Mesothelial cell of epicardium (in vitro differentiated cells): ENCODE data around the gene SEMA5B. TPM values are rescaled to one million over a fixed set of nuclear protein-coding genes. Genes with fewer than 3 reads are reported as not detected.

Source experiments
- DNase-seq, 2 experiments: peaks; one replicate each; pipeline ENCODE4 v3.0.0; 2021; ENCODE audit warnings: low spot score in 2 of 2; ENCODE audit not compliant: unreplicated experiment in 2 of 2
- H3K27ac Mint-ChIP-seq: 2 replicates; pipeline ENCODE4 v1.8.0; 2021; ENCODE audit warnings: mixed read lengths
- H3K27me3 Mint-ChIP-seq: 2 replicates; pipeline ENCODE4 v1.8.0; 2021; ENCODE audit warnings: low read depth, mixed read lengths
- H3K36me3 Mint-ChIP-seq: 2 replicates; pipeline ENCODE4 v1.8.0; 2021; ENCODE audit warnings: mixed read lengths
- H3K4me1 Mint-ChIP-seq: 2 replicates; pipeline ENCODE4 v1.8.0; 2021; ENCODE audit warnings: mixed read lengths
- H3K4me3 Mint-ChIP-seq: 2 replicates; pipeline ENCODE4 v1.8.0; 2021; ENCODE audit warnings: mild to moderate bottlenecking, moderate library complexity, mixed read lengths
- H3K9me3 Mint-ChIP-seq: 2 replicates; pipeline ENCODE4 v1.8.0; 2021; ENCODE audit warnings: mixed read lengths
- CTCF ChIP-seq: fragments of 200-600 bp; sonication (generic); IDR thresholded peaks from one replicate; pipeline ENCODE4 v1.5.0; 2021; ENCODE audit warnings: antibody characterized with exemption; ENCODE audit not compliant: unreplicated experiment
- total RNA-seq: library from RNA; stranded (reverse); gene quantifications from 3 replicates; pipeline ENCODE4 v1.2.1, GENCODE V29; 2021

Gene SEMA5B
- total RNA-seq, 1 donor from 2014 or later = 0.27 TPM

DNA sequence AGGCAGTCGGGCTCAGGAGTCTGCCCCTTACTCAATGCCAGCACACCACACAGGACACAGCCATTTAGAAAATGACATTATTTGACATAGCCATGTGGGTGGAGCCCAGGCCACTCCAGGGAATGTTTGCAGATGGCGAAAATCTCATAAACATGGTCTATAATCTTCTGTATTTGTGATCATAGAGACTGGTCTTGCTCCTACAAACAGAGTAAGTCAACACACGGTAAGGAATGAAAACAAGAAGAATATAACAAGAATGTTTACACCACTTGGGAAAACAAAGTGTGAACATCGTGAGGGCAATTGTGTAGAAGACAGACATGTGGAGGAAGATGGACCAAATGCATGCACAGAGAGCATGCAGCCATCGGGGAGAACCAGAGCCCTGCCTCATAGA, 68.2 kb downstream of the SEMA5B start:
- peaks cover 24% of the 10 kb centered on the region for H3K27me3 Mint-ChIP-seq
- DNase-seq = no peak
- no peaks in the 10 kb centered on the region for H3K36me3 Mint-ChIP-seq
- TF ChIP-seq CTCF = no peak
- no peak overlapping the region for H3K4me3 Mint-ChIP-seq
- H3K27ac Mint-ChIP-seq = no peak overlapping the region
- H3K9me3 Mint-ChIP-seq = no peaks in the 10 kb centered on the region
- H3K4me1 Mint-ChIP-seq = peaks cover 20% of the 10 kb centered on the region

DNA sequence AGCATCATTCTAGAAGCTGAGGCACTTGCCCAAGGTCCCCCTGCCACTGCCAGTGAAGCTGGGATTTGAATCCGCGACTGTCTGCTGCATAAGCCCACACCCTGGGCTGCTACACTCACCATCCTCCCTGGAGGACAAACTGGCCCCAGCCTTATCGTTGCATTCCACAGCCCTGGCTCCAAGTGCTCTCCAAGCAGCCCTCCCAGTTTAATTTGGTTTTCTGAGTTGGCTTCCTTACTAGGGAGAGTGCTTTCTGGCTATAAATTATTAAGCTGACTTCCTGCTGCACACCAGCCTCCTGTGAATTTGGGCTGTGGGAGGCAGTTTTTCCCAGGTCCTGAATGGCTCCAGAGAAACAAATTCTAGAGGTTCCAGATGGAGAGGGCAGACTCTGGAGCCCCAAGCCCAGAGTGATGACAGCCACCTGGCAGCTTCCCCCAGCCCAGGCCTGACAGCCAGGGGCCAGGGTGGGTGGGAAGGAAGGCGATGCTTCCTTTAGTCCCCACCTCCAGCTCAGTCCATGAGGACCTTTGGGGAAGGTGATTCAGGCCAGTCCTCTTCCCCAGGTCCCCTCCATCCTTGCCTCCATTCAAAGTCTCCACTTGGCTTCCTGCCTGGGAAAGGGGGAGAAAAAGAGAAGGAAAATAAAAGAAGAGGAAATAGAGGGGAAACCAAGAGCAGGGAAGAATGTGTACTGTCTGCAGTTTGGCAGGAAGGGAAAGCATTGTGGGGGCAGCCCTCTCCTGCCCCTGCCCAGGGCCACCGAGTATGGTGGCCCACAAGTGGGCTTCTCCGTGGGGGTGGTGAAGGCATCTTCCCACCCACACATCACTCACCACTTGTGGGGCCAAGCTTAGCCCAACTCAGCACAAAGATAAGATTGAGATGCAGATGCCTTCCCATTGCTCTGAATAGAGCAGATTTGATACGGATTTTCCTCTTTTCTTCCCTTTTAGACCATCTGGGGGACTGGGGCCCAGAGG, 69.6 kb downstream of the SEMA5B start:
- no peak overlapping the region for H3K27ac Mint-ChIP-seq
- no peak overlapping the region for H3K4me3 Mint-ChIP-seq
- peaks cover 20% of the 10 kb centered on the region for H3K4me1 Mint-ChIP-seq
- TF ChIP-seq CTCF = no peak
- DNase-seq = no peak
- H3K36me3 Mint-ChIP-seq = no peaks in the 10 kb centered on the region
- H3K9me3 Mint-ChIP-seq = no peaks in the 10 kb centered on the region
- peaks cover 17% of the 10 kb centered on the region for H3K27me3 Mint-ChIP-seq

GRCh38 chr3:122956693-122957455, 70.7 kb downstream of the SEMA5B start:
- DNase-seq = no peak
- no peaks in the 10 kb centered on the region for H3K36me3 Mint-ChIP-seq
- no peak overlapping the region for H3K27ac Mint-ChIP-seq
- H3K27me3 Mint-ChIP-seq = peaks cover 6% of the 10 kb centered on the region
- H3K9me3 Mint-ChIP-seq = no peaks in the 10 kb centered on the region
- no peak for TF ChIP-seq CTCF
- H3K4me3 Mint-ChIP-seq = no peak overlapping the region
- H3K4me1 Mint-ChIP-seq = peaks cover 20% of the 10 kb centered on the region

- DNase-seq = no peak
- peaks cover 4% of the 10 kb centered on the region for H3K27me3 Mint-ChIP-seq
- H3K4me1 Mint-ChIP-seq = peaks cover 20% of the 10 kb centered on the region
- no peak overlapping the region for H3K27ac Mint-ChIP-seq
- no peak for TF ChIP-seq CTCF
- no peak overlapping the region for H3K4me3 Mint-ChIP-seq
- no peaks in the 10 kb centered on the region for H3K9me3 Mint-ChIP-seq
- no peaks in the 10 kb centered on the region for H3K36me3 Mint-ChIP-seq
These were observed 71.5 kb downstream of the SEMA5B start for GRCh38 chr3:122955916-122956692.

DNA sequence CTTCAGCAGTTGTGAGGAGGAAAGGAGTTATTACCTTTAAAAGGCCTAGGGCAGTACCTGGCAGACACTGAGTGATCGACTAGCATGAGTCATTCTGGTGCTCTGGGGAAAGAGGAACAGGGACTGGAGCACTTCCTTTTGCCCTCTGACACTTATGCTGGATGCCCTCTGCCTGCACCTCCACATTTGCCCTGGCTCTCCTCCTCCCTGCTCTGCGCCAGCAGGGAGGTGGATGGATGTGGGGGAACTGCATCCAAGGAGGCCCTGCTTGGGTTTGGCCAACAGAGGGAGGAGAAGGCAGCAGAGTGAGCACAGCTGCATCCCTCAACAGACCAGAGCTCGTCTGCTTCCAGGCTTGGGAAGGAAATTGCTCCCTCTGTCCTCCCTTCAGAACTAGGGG, 75.0 kb downstream of the SEMA5B start:
- Mint-ChIP-seq H3K27ac (no peak overlapping the region), H3K36me3 (no peaks in the 10 kb centered on the region), H3K4me1 (peaks cover 10% of the 10 kb centered on the region), H3K9me3 (peaks cover 11% of the 10 kb centered on the region), H3K27me3 (no peaks in the 10 kb centered on the region), H3K4me3 (no peak overlapping the region)
- TF ChIP-seq CTCF = no peak
- DNase-seq = no peak
